A549 (cell line): Measurements from ENCODE around the gene SCNN1A.

Source experiments
- CEBPB ChIP-seq, 2 experiments: fragments of >200 bp in 1 of 2; sonication (Bioruptor Twin) in 1 of 2; formaldehyde crosslinking in 1 of 2; IDR thresholded peaks; 2 replicates each; pipeline ENCODE4 v1.6.1; 2012 to 2016
- CHD2 ChIP-seq: fragments of 150-350 bp; IDR thresholded peaks from 2 replicates; pipeline ENCODE4 v1.6.1; 2014; ENCODE audit warnings: low read length; ENCODE audit not compliant: partially characterized antibody
- CTCF ChIP-seq: fragments of >200 bp; sonication (Bioruptor Twin); formaldehyde crosslinking; IDR thresholded peaks from 3 replicates; pipeline ENCODE4 v1.5.1; 2016
- ELK1 ChIP-seq: fragments of 150-350 bp; IDR thresholded peaks from 2 replicates; pipeline ENCODE4 v1.6.1; 2014; ENCODE audit warnings: low read depth, mild to moderate bottlenecking, low read length
- EP300 ChIP-seq, 2 experiments: fragments of >200 bp; sonication (Bioruptor Twin); formaldehyde crosslinking; IDR thresholded peaks; 2 replicates in 1 of 2; 3 replicates in 1 of 2; pipeline ENCODE4 v1.6.1; 2016 to 2017
- MYC ChIP-seq: IDR thresholded peaks from 2 replicates; pipeline ENCODE4 v1.6.1; 2012; ENCODE audit warnings: mild to moderate bottlenecking, inconsistent platforms, low read length, improper control_type of control experiment, borderline replicate concordance
- POLR2A ChIP-seq: IDR thresholded peaks from 2 replicates; pipeline ENCODE4 v1.6.1; 2012; ENCODE audit warnings: mild to moderate bottlenecking, low read length
- REST ChIP-seq: fragments of 200-600 bp; sonication (generic); IDR thresholded peaks from 2 replicates; pipeline ENCODE4 v1.6.1; 2016; ENCODE audit warnings: antibody characterized with exemption, mild to moderate bottlenecking, moderate library complexity
- SMC3 ChIP-seq: fragments of >200 bp; sonication (Bioruptor Twin); formaldehyde crosslinking; IDR thresholded peaks from 3 replicates; pipeline ENCODE4 v1.6.1; 2018; ENCODE audit warnings: inconsistent platforms

- TF ChIP-seq CTCF (no peak), POLR2A (no peak), EP300 (IDR thresholded peaks at IDR 0.05) (no peak), REST (no peak), ELK1 (no peak), CEBPB (IDR thresholded peaks at IDR 0.05) (no peak), MYC (no peak), SMC3 (no peak), CHD2 (no peak)
Measured at GRCh38 chr12:6322352-6322751, 53.0 kb downstream of the SCNN1A start.
